ENCODE results near the gene SNRPA. TPM values are rescaled to one million over a fixed set of nuclear protein-coding genes. Genes with fewer than 3 reads are reported as not detected.

Gene SNRPA
- total RNA-seq, 2 donors from 2014 or later, result 18.7 to 42.2 TPM

- Histone ChIP-seq H3K27ac (no peak overlapping the region), H3K9me3 (no peaks in the 10 kb centered on the region), H3K36me3 (replicated peaks in 1 of 2; ENCODE audit: insufficient read depth in 1 of 2, low read depth in 2 of 2) (no peaks in the 10 kb centered on the region), H3K4me1 (peaks cover 71% of the 10 kb centered on the region), H3K27me3 (no peaks in the 10 kb centered on the region), H3K4me3 (no peak overlapping the region)
- WGBS, 2 donors, result 57 to 100% methylated on average over 1 of the region's 2 CpGs
- ATAC-seq (no peak), DNase-seq (no peak)
- TF ChIP-seq, protein P1, sequence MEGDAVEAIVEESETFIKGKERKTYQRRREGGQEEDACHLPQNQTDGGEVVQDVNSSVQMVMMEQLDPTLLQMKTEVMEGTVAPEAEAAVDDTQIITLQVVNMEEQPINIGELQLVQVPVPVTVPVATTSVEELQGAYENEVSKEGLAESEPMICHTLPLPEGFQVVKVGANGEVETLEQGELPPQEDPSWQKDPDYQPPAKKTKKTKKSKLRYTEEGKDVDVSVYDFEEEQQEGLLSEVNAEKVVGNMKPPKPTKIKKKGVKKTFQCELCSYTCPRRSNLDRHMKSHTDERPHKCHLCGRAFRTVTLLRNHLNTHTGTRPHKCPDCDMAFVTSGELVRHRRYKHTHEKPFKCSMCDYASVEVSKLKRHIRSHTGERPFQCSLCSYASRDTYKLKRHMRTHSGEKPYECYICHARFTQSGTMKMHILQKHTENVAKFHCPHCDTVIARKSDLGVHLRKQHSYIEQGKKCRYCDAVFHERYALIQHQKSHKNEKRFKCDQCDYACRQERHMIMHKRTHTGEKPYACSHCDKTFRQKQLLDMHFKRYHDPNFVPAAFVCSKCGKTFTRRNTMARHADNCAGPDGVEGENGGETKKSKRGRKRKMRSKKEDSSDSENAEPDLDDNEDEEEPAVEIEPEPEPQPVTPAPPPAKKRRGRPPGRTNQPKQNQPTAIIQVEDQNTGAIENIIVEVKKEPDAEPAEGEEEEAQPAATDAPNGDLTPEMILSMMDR (IDR thresholded peaks at IDR 0.05), result no peak
- TF ChIP-seq POLR2A (IDR thresholded peaks at IDR 0.05), result no peak
- intact Hi-C loops (cut with DNase I), result no loop called here
Observed at GRCh38 chr19:40808021-40808325, 57.0 kb downstream of the SNRPA start.

DNA sequence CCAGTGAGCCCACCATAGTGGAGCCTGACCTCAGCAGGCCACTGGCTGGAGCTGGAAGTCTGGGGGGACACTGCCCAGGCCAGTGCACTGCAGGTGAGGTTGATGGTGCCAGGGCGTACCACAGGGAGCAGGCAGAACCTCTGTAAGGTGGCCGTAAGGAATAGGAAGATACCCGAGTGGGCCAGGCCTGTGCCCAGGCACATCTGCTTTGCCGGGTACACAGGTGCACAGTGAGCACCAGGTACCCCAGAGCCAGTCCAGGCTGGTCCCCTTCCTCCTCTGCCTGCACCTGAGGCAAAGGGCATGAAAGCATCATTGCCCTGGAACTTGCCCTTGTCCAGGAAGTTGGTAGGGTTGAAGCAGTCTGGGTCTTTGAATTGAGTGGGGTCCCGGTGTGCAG lies 57.5 kb downstream of the SNRPA start:
- 83% methylated on average over 5 of the region's 5 CpGs; no CpG with 5 or more reads in 1 of the 2 donors for WGBS, 2 donors

GRCh38 chr19:40809358-40810086 lies 58.5 kb downstream of the SNRPA start:
- no peak for DNase-seq
- no peaks in the 10 kb centered on the region for H3K27me3 ChIP-seq
- no peak overlapping the region for H3K4me3 ChIP-seq
- TF ChIP-seq, protein P1 (IDR thresholded peaks at IDR 0.05), result no peak
- no peak for TF ChIP-seq POLR2A (IDR thresholded peaks at IDR 0.05)
- WGBS, 2 donors, result 93 to 97% methylated on average over 18 to 28 of the region's 39 CpGs
- no peak for ATAC-seq
- intact Hi-C loops (cut with DNase I), result no loop called here
- no peaks in the 10 kb centered on the region for H3K9me3 ChIP-seq
- H3K27ac ChIP-seq, result peak overlapping the region in 1 of 4 donors; percentile 76
- H3K36me3 ChIP-seq (replicated peaks in 1 of 2; ENCODE audit: insufficient read depth in 1 of 2, low read depth in 2 of 2), result no peaks in the 10 kb centered on the region
- H3K4me1 ChIP-seq, result peaks cover 56% of the 10 kb centered on the region

More for the DNA sequence above, 57.5 kb downstream of the SNRPA start:
- no peaks in the 10 kb centered on the region for H3K27me3 ChIP-seq
- TF ChIP-seq, protein P1 (IDR thresholded peaks at IDR 0.05), result no peak
- TF ChIP-seq POLR2A (IDR thresholded peaks at IDR 0.05), result no peak
- no peaks in the 10 kb centered on the region for H3K9me3 ChIP-seq
- no peak for DNase-seq
- no peak overlapping the region for H3K27ac ChIP-seq
- H3K36me3 ChIP-seq (replicated peaks in 1 of 2; ENCODE audit: insufficient read depth in 1 of 2, low read depth in 2 of 2), result no peaks in the 10 kb centered on the region
- intact Hi-C loops (cut with DNase I), result no loop called here
- ATAC-seq, result no peak
- no peak overlapping the region for H3K4me3 ChIP-seq
- H3K4me1 ChIP-seq, result peaks cover 66% of the 10 kb centered on the region

DNA sequence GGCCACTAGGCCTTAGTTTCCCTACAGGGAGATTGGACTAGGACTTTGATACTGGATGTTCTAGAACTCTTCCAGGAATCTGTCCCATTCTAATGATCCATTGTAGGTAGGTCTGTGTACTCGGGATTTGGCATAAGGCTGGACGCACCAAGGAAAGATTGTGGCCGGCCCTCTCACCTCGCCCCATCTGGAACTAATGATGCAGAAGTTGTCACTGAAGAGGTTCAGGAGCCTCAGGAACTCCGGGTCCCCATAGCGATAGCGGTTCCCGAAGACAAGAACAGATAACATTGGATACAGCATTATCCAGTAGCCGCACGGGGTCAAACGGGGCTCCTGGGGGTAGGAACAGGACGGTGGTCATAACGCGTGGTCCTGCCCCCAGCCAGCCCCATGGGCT lies 59.2 kb downstream of the SNRPA start:
- no peaks in the 10 kb centered on the region for H3K9me3 ChIP-seq
- DNase-seq (no peak), ATAC-seq (no peak)
- peaks cover 49% of the 10 kb centered on the region for H3K4me1 ChIP-seq
- intact Hi-C loops (cut with DNase I), result no loop called here
- no peaks in the 10 kb centered on the region for H3K36me3 ChIP-seq (replicated peaks in 1 of 2; ENCODE audit: insufficient read depth in 1 of 2, low read depth in 2 of 2)
- H3K27me3 ChIP-seq, result no peaks in the 10 kb centered on the region
- 64 to 76% methylated on average over 5 to 11 of the region's 14 CpGs for WGBS, 2 donors
- TF ChIP-seq POLR2A (IDR thresholded peaks at IDR 0.05), result no peak
- TF ChIP-seq, protein P1 (IDR thresholded peaks at IDR 0.05), result no peak
- no peak overlapping the region for H3K4me3 ChIP-seq
- peak overlapping the region in 2 of 4 donors; percentile 57 to 76 for H3K27ac ChIP-seq

Measured in body of pancreas (tissue), 4 donors.